GM18873 (cell line): ENCODE data around the gene TIMM29.
A peak's percentile ranks its signal among the peaks of the same experiment; 100 is the strongest.

Source experiments
- ATAC-seq: cut with Tn5 transposase; IDR thresholded peaks from one replicate; pipeline ENCODE4 v1.9.1; 2021; ENCODE audit warnings: mild to moderate bottlenecking, moderate library complexity, moderate number of reproducible peaks; ENCODE audit not compliant: unreplicated experiment, low FRiP score

The TIMM29 gene

GRCh38 chr19:10928563-10929401 is at the start of gene TIMM29, which contains the start of gene YIPF2:
TSS of gene TIMM29 (plus strand) at chr19:10928811. CDS start at chr19:10928823, 12 bp downstream.
TSS of gene YIPF2 (minus strand) at chr19:10928639. CDS start at chr19:10928410, 229 bp downstream.
- ATAC-seq, result peak; percentile 62

- ATAC-seq, result no peak
Observed at GRCh38 chr19:10881403-10882107, 47.1 kb upstream of the TIMM29 start.

DNA sequence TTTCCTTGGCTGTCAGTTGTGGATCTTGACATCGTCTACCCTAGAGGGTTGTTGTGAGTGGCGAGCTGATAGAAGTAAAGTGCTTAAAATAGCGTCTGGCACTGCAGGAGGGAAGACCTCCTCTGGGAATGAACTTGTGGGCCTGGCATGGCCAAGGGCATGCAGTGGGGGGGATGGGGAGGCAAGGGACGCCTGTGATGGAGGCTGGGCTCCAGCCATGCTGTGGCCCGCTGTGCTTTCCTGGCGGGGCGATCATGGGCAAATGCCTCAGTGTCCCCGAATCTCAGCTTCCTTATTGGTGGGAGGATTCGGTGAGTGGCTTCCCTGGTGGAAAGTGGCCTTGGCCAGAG is 46.5 kb upstream of the TIMM29 start:
- no peak for ATAC-seq

- ATAC-seq, result no peak
Observed at GRCh38 chr19:10884274-10884673, 44.3 kb upstream of the TIMM29 start.

DNA sequence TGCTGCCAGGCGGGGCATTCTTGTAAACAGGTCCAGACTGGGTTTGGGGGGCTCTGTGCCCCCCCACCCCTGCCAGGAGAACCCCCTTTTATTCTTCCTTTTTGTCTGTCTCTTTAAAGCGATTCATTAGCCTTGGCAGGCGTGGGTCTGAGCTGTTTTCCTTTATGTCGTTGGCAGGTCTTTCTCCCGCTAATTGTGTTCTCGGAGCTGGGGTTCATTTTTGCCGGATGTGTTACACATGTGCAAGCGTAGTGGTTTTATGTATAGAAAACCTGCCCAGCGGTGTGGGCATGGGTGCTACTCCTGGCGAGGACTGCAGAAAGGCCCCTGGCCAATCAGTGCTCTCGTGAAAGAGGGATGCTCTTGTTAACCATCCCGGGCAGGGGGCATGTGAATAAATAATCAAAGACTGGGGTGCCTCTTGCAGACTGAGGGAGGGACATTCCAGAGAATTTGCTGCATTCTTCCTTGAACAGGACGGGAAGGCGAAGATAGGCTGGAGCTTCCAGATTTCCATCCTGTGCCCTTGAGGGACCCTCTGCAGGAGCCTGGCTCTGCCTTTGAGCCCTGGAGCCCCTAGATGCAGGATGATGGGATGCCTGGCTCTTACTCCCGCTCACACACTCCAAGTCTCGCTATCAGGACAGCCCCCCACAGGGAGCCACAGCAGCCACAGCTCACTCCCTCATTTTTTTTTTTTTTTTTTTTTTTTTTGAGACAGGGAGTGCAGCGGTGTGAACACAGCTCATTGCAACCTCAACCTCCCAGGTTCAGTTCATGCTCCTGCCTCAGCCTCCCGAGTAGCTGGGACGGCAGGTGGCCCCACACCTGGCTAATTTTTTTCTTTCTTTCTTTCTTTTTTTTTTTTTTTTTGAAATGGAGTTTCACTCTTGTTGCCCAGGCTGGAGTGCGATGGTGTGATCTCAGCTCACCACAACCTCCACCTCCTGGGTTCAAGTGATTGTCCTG is 43.1 kb upstream of the TIMM29 start:
- no peak for ATAC-seq

- ATAC-seq, result no peak
Observed at GRCh38 chr19:10887616-10888367, 40.8 kb upstream of the TIMM29 start.

GRCh38 chr19:10888421-10888866 is 40.2 kb upstream of the TIMM29 start:
- no peak for ATAC-seq

GRCh38 chr19:10889880-10890279 is 38.7 kb upstream of the TIMM29 start:
- ATAC-seq, result no peak

DNA sequence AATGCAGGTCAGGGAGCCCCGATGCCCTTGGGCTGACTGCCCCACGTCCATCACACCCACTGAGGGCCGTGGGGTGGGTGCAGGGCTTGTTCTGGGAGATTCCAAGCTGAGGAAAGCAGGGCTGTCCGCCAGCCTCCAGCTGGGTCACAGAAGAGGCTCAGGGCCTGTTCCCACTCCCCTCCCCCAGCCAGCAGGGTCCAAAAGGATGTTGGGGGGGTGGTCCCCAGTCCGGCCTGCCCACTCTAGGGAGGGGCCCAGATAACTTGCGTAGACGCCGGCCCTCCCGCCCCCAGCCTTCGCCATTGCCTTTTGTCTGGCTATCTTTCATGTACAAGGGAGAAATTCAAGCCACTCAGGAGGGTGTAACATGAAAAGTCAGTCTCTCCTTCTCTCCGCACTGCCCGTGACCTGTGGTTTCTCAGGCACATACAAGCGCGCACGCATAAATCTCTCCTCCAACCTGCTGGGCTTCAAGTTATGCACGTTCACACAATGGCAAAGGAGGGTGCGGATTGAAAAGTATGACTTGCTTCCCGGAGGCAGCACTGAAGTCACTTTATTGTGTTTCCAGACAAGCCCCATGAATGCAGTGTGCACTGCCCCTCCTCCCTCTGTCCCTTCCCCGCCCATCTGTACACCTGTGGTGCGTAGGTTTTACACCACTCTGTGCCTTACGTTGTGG is 37.1 kb upstream of the TIMM29 start:
- no peak for ATAC-seq

GRCh38 chr19:10892256-10892655 is 36.4 kb upstream of the TIMM29 start:
- no peak for ATAC-seq

GRCh38 chr19:10894911-10895213 is 33.7 kb upstream of the TIMM29 start:
- ATAC-seq, result no peak

DNA sequence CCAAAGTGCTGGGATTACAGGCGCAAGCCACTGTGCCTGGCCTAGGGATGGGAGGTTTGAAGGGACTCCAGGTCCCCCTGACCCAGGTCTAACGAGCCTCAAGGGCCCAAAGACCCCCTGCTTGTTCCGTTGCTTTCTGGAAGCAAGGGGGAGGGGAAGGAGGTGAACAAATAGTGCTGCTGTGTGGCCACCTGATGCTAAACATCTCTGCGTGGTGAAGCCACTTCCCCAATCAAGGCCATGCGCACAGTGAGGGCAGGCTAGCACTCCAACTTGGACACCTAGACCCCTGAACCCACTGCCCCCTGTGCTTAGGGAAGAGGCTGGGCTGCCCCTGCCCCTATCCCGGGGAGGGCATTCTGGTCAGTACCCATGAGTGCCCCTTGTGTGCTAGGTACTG is 33.2 kb upstream of the TIMM29 start:
- ATAC-seq, result no peak

DNA sequence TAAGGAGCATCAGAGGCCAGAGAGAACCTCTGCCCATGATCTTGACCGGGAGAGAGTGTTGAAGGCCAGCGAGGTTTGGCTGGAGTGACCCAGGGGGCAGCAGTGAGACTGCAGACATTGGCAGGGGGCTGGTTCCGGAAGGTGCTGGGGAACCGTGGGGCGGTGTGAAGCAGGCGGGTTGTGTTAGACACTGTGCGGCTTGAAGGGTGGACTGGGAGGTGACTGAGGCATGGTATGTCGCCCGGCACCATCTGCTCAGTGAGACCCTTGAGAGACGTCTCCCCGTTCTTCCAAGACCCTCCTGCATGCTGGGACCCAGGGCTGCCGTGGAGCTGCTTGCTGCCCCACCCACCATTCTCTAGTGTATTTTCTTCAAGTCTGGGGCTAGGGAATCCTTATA is 32.7 kb upstream of the TIMM29 start:
- no peak for ATAC-seq

- no peak for ATAC-seq
Observed at GRCh38 chr19:10896851-10897526, 31.6 kb upstream of the TIMM29 start.

DNA sequence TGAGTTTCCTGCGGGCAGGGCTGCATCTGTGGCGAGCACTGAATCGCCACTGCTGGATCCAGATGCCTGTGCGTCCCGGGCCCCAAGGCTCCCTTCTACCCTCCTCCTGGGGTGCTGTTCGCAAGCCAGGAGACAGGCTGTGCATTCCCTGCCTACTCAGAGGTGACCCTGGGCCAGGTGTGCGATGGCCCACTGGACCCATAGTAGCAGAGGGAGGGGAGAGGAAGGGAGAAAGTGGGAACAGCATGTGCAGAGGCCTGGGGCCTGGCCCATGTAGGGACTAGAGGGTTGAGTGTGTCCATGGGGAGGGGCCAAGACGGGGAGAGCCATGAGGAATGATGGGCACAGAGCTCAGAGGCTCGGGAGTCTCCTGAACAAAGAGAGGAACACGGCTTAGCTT is 30.0 kb upstream of the TIMM29 start:
- no peak for ATAC-seq

DNA sequence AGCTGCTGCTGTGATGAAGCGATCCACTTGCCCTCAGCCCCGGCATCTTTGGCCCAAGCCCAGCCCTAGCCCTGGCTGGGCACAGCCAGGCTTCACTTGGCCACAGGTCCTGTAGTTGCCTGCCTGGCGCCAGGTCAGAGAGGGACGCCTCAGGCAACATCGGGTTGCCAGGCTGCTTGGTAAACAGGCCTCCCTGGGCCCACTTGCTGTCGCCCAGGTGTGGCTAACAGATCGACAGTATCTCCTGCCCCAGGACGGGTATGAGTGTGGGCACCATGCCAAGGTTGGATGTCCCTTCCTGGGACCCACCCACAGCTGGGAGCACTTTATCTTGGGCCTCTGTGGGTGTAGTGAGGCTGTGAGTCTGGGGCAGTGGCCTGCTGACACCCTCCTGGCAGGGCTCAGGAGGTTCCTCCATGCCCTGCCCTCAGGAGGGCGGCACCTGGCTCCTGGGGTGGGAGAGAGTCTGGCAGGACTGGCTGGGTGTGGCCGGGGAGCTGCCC is 29.4 kb upstream of the TIMM29 start:
- no peak for ATAC-seq

- no peak for ATAC-seq
Observed at GRCh38 chr19:10907925-10908324, 20.7 kb upstream of the TIMM29 start.

GRCh38 chr19:10908380-10908960 is 20.1 kb upstream of the TIMM29 start:
- no peak for ATAC-seq
